ENCODE results near the gene CDK4.

GRCh38 chr12:57780284-57780897 lies 28.3 kb upstream of the CDK4 start:
- TF ChIP-seq POLR2A (IDR thresholded peaks at IDR 0.05) (no peak), CTCF (IDR thresholded peaks at IDR 0.05) (no peak)

Measured in vagina (tissue), 2 donors.